Ishikawa (cell line): ENCODE measurements around the gene AMPH.

ENCODE experiments used
- CEBPB ChIP-seq: IDR thresholded peaks from 2 replicates; pipeline ENCODE4 v1.6.1; 2012
- CREB1 ChIP-seq: IDR thresholded peaks from 2 replicates; pipeline ENCODE4 v1.6.1; 2012; ENCODE audit warnings: low read depth
- EGR1 ChIP-seq: IDR thresholded peaks from 2 replicates; pipeline ENCODE4 v1.6.1; 2012
- EP300 ChIP-seq: IDR thresholded peaks from 2 replicates; pipeline ENCODE4 v1.6.1; 2012; ENCODE audit warnings: borderline replicate concordance
- FOXM1 ChIP-seq: IDR thresholded peaks from 2 replicates; pipeline ENCODE4 v1.6.1; 2012; ENCODE audit warnings: low read depth, borderline replicate concordance
- NFIC ChIP-seq: IDR thresholded peaks from 2 replicates; pipeline ENCODE4 v1.6.1; 2012
- RAD21 ChIP-seq: IDR thresholded peaks from 2 replicates; pipeline ENCODE4 v1.6.1; 2012; ENCODE audit warnings: low read depth
- TAF1 ChIP-seq: IDR thresholded peaks from 2 replicates; pipeline ENCODE4 v1.6.1; 2012; ENCODE audit warnings: low read depth, mild to moderate bottlenecking
- TCF12 ChIP-seq: IDR thresholded peaks from 2 replicates; pipeline ENCODE4 v1.6.1; 2012; ENCODE audit warnings: low read depth
- TEAD4 ChIP-seq: IDR thresholded peaks from 2 replicates; pipeline ENCODE4 v1.6.1; 2012
- YY1 ChIP-seq: IDR thresholded peaks from 2 replicates; pipeline ENCODE4 v1.6.1; 2012; ENCODE audit warnings: low read depth
- ZBTB7A ChIP-seq: IDR thresholded peaks from 2 replicates; pipeline ENCODE4 v1.6.1; 2012; ENCODE audit warnings: low read depth
- TF ChIP-seq, protein P1 (sequence below): IDR thresholded peaks from 2 replicates; pipeline ENCODE4 v1.6.1; 2012; ENCODE audit warnings: low read depth, mild to moderate bottlenecking
- TF ChIP-seq, protein P2 (sequence below): IDR thresholded peaks from 2 replicates; pipeline ENCODE4 v1.6.1; 2012
- TF ChIP-seq, protein P3 (sequence below): IDR thresholded peaks from 2 replicates; pipeline ENCODE4 v1.6.1; 2012

The AMPH gene

DNA sequence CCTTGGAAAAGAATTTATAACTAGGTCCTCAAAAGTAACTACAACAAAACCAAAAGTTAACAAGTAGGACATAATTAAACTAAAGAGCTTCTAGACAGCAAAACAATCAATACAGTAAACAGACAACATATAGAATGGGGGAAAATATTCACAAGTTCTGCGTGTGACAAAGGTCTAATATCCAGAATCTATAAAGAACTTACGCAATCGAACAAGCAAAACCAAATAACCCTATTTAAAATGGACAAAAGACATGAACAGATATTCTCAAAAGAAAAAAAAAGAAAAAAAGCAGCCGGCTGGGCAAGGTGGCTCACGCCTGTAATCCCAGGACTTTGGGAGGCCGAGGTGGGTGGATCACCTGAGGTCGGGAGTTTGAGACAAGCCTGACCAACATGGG lies 33.8 kb upstream of the AMPH start:
- TF ChIP-seq EGR1 (no peak), TEAD4 (no peak), TCF12 (no peak), CREB1 (no peak), FOXM1 (no peak), CEBPB (no peak), ZBTB7A (no peak), YY1 (no peak), NFIC (no peak), TAF1 (no peak), EP300 (no peak), RAD21 (no peak)
- TF ChIP-seq, protein P1, sequence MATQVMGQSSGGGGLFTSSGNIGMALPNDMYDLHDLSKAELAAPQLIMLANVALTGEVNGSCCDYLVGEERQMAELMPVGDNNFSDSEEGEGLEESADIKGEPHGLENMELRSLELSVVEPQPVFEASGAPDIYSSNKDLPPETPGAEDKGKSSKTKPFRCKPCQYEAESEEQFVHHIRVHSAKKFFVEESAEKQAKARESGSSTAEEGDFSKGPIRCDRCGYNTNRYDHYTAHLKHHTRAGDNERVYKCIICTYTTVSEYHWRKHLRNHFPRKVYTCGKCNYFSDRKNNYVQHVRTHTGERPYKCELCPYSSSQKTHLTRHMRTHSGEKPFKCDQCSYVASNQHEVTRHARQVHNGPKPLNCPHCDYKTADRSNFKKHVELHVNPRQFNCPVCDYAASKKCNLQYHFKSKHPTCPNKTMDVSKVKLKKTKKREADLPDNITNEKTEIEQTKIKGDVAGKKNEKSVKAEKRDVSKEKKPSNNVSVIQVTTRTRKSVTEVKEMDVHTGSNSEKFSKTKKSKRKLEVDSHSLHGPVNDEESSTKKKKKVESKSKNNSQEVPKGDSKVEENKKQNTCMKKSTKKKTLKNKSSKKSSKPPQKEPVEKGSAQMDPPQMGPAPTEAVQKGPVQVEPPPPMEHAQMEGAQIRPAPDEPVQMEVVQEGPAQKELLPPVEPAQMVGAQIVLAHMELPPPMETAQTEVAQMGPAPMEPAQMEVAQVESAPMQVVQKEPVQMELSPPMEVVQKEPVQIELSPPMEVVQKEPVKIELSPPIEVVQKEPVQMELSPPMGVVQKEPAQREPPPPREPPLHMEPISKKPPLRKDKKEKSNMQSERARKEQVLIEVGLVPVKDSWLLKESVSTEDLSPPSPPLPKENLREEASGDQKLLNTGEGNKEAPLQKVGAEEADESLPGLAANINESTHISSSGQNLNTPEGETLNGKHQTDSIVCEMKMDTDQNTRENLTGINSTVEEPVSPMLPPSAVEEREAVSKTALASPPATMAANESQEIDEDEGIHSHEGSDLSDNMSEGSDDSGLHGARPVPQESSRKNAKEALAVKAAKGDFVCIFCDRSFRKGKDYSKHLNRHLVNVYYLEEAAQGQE, result no peak
- TF ChIP-seq, protein P2, sequence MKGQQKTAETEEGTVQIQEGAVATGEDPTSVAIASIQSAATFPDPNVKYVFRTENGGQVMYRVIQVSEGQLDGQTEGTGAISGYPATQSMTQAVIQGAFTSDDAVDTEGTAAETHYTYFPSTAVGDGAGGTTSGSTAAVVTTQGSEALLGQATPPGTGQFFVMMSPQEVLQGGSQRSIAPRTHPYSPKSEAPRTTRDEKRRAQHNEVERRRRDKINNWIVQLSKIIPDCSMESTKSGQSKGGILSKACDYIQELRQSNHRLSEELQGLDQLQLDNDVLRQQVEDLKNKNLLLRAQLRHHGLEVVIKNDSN, result no peak
- TF ChIP-seq, protein P3, sequence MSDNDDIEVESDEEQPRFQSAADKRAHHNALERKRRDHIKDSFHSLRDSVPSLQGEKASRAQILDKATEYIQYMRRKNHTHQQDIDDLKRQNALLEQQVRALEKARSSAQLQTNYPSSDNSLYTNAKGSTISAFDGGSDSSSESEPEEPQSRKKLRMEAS, result no peak

DNA sequence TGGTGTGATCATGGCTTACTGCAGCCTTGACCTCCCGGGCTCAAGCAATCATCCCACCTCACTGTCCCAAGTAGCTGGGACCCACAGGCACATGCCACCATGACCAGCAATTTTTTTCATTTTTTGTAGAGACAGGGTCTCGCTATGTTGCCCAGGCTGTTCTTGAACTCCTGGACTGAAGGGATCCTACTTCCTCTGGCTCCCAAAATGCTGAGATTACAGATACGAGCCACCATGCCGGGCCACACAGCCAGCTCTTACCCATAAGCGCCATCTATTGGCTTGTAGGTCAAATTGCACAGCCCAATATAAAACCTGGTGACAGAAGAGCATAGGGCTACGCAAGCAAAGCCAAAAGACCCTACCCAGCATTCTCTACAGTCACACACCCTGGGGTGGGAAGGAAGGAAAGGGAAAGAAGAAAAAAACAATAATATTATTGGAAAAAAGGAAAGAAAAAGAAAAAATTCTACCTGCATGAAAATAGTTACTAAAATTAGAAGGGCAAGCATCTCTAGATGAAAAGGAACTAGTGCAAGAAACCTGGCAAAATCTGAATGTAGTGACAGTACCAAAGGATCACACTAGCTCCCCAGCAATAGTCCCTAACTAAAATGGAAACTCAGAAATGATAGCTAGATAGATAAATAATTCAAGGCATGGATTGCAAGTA lies 29.4 kb upstream of the AMPH start:
- TF ChIP-seq, protein P1, result no peak
- peak; percentile 80 for TF ChIP-seq RAD21

DNA sequence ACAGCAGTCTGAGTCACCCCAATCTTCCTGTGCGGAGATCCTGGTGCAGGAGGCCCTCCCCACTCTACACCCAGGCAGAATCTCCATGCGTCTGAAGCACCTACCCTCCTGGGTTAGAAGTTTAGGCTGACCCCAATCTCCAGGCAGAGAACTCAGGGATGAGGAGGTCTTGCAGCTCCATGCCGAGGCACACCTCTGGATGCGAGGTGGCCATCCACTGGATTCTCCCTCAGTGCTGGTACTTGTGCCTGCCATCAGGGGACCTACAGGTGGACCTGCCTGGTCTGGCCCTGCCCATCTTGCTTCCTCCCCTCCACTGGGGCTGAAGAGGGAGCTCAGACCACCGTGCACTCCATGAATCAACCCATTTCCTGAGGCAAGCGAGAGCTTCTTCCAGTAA lies 28.8 kb upstream of the AMPH start:
- TF ChIP-seq RAD21, result no peak
- no peak for TF ChIP-seq TCF12
- TF ChIP-seq, protein P3, result no peak
- TF ChIP-seq, protein P2, result no peak
- TF ChIP-seq CEBPB, result no peak
- TF ChIP-seq EP300, result no peak
- TF ChIP-seq TAF1, result no peak
- no peak for TF ChIP-seq CREB1
- TF ChIP-seq ZBTB7A, result no peak
- no peak for TF ChIP-seq TEAD4
- TF ChIP-seq NFIC, result no peak
- no peak for TF ChIP-seq FOXM1
- TF ChIP-seq EGR1, result no peak
- no peak for TF ChIP-seq YY1

DNA sequence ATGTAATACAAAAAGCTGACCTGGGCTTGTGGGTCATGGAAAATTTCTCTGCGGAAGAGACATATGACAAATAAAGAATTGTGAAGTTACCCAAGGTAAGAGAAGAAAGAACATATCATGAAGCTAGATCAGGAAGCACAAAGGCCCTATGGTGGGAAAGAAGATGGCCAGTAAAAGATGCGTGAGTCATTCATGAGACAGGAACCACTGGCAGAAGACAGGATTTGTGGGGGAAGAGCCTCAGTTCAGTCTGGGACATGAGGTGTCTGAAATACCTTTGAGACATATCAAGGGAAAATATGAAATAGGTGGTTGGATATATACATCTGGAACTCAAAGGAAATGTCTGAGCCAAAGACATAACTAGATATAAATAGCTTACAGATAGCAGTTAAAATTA lies 27.7 kb upstream of the AMPH start:
- no peak for TF ChIP-seq RAD21
- TF ChIP-seq NFIC, result no peak
- no peak for TF ChIP-seq EP300
- no peak for TF ChIP-seq CEBPB
- TF ChIP-seq TAF1, result no peak
- TF ChIP-seq FOXM1, result no peak
- TF ChIP-seq, protein P2, result no peak
- TF ChIP-seq CREB1, result no peak
- no peak for TF ChIP-seq TEAD4
- no peak for TF ChIP-seq TCF12
- TF ChIP-seq, protein P1, result no peak
- no peak for TF ChIP-seq ZBTB7A
- TF ChIP-seq, protein P3, result no peak
- TF ChIP-seq EGR1, result no peak
- TF ChIP-seq YY1, result no peak
